NB4 (cell line): ENCODE measurements around the gene BPGM.

Experiments
- DNase-seq: peaks from one replicate; pipeline ENCODE4 v3.0.0; 2010; ENCODE audit warnings: low read depth
- H3K4me3 ChIP-seq: one replicate; pipeline ENCODE4 v1.5.1; 2011; ENCODE audit warnings: mild to moderate bottlenecking, low read depth, low read length, moderate library complexity
- CTCF ChIP-seq: IDR thresholded peaks from one replicate; pipeline ENCODE4 v1.5.1; 2012; ENCODE audit warnings: low read depth, low read length
- MAX ChIP-seq: IDR thresholded peaks from 2 replicates; pipeline ENCODE4 v1.6.1; 2011; ENCODE audit warnings: low read depth, low read length
- MYC ChIP-seq: IDR thresholded peaks from 2 replicates; pipeline ENCODE4 v1.6.1; 2011; ENCODE audit warnings: low read depth, low read length
- POLR2A ChIP-seq: IDR thresholded peaks from 2 replicates; pipeline ENCODE4 v1.6.1; 2011; ENCODE audit warnings: mild to moderate bottlenecking; ENCODE audit not compliant: insufficient read length; ENCODE audit errors: extremely low read depth

BPGM gene

DNA sequence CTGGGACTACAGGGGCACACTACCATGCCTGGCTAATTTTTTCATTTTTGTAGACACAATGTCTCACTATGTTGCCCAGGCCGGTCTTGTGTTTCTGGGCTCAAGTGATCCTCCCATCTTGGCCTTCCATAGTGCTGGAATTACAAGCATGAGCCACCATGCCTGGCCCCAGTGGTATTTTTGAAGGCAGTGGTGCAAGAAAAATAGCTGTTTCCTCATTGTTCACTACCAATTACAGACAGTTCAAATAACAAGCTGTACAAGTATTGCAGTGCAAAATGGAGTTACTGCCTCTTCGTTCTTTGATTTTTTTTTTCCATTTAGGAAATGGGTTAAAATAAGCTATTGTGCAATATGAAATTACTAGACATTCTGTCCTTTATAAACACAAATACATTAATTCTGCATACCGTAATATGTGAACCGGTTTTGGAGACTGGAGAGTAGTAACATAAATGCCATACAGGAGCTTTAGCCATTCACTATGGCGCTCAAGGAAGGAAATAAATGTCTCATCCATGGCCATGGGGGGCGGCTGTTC, 35.0 kb upstream of the BPGM start:
- no peak for DNase-seq
- TF ChIP-seq MAX, result no peak
- TF ChIP-seq MYC, result no peak
- TF ChIP-seq CTCF, result no peak
- TF ChIP-seq POLR2A, result no peak
- H3K4me3 ChIP-seq, result no peak overlapping the region

DNA sequence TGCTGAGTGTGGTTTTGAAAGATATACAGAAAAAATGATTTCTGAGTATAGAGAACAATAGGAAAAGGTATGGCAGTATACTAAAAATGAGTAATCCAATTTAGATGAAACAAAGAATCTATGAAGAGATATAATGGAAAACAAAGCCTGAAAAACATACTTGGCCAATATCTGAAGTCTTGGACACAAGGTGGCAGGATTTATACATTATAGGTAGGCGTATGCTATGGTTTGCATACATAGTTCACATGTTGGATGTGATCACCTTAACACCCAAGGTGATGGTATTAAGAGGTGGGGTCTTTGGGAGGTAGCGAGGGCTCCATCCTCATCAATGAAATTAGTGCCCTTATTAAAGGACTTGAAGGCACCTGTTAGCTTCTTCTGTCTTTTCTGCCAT, 34.5 kb upstream of the BPGM start:
- no peak for DNase-seq
- no peak overlapping the region for H3K4me3 ChIP-seq
- TF ChIP-seq CTCF (no peak), POLR2A (no peak), MYC (no peak), MAX (no peak)

GRCh38 chr7:134613623-134614347, 32.9 kb upstream of the BPGM start:
- peak; percentile 75 for DNase-seq
- H3K4me3 ChIP-seq, result no peak overlapping the region
- TF ChIP-seq CTCF (no peak), MAX (no peak), POLR2A (no peak), MYC (no peak)

GRCh38 chr7:134616611-134617010, 30.0 kb upstream of the BPGM start:
- DNase-seq, result no peak
- no peak for TF ChIP-seq MYC
- no peak for TF ChIP-seq POLR2A
- no peak for TF ChIP-seq CTCF
- no peak for TF ChIP-seq MAX
- H3K4me3 ChIP-seq, result no peak overlapping the region

DNA sequence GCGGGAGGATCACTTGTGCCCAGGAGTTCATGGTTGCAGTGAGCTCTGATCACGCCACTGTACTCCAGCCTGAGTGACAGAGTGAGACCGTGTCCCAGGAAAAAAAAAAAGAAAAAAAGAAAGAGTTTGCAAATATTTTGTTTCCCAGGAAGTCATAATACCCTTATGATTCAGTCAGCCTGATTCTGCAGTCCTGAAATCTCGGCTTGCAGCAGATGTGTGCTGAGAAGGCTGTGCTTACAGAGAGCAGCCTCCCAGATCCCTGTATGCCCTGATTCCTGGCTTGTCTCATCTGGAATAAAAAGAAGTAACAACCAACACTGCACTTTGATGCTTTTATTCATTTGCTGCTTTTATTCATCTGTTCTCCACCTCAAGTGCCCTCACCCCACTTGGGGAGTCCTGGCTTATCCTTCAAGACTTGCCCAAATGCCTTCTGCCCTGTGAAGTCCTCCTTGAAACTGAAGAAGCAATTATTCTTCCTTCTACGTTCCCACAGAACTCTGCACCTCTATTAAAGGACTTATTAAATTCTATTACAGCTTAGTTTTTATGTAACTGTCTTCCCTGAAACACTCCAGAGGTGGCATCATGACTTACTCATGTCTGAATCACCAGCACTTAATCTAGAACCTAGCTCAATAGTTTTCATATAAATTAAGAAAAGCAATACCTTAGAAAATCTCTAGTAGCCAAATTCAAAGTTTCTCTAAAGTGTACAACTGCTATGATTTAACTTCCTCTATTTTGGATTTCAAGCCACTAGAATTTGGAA, 27.7 kb upstream of the BPGM start:
- no peak overlapping the region for H3K4me3 ChIP-seq
- TF ChIP-seq MAX (no peak), CTCF (no peak), POLR2A (no peak), MYC (no peak)
- no peak for DNase-seq
